HL-60/S4 (cell line): ENCODE data around the gene STAT4.

ENCODE experiments used
- in situ Hi-C: fragments of 300-500 bp; cut with MboI; formaldehyde crosslinking; loops from 2 replicates; pipeline ENCODE4 v1.14.3; 2022; ENCODE audit warnings: low sequenced_read_pairs

Gene STAT4, protein sequence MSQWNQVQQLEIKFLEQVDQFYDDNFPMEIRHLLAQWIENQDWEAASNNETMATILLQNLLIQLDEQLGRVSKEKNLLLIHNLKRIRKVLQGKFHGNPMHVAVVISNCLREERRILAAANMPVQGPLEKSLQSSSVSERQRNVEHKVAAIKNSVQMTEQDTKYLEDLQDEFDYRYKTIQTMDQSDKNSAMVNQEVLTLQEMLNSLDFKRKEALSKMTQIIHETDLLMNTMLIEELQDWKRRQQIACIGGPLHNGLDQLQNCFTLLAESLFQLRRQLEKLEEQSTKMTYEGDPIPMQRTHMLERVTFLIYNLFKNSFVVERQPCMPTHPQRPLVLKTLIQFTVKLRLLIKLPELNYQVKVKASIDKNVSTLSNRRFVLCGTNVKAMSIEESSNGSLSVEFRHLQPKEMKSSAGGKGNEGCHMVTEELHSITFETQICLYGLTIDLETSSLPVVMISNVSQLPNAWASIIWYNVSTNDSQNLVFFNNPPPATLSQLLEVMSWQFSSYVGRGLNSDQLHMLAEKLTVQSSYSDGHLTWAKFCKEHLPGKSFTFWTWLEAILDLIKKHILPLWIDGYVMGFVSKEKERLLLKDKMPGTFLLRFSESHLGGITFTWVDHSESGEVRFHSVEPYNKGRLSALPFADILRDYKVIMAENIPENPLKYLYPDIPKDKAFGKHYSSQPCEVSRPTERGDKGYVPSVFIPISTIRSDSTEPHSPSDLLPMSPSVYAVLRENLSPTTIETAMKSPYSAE

DNA sequence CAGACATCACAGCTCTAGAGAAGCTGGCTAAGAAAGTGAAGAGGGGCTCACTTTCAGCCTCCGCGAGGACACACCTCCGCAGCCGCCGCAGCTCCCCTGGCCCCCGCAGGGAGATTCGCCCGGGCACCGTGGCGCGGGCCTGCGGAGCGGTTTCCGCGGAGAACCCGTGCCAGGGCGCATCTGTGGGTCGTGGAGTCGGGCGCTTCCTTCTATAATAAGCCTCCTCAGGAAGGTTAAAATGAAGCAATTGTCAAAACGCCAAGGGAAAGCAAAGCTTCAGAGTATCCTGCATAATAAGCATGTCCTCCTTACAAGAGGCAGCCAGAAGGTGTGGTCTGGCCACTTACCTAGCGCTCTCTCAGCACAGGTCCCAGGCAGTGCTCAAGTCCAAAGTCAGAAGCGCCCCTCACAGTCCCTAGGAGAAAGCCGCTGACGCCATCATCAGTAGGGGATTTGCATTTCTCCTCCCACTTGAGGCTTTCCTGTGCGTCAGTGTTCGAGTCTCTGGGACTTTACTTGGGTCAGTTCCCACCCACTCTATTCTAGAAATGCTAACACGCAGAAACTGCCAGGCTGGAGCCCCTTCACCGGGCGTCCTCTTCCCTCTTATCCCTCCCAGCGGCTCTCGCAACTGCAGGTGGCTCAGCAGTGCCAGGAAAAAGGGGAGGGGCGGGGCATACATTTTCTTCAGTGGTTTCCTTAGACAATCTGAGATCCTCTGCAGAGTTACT lies at the start of gene STAT4:
STAT4 (minus strand) TSS at position 395 of the 731 bp plus-strand sequence. CDS start 2,791 bp downstream, outside the sequence.
- in situ Hi-C loops: loop anchor here (25.0 kb wide), 1 partner anchor 363 kb away; no protein-coding TSS in a partner anchor

DNA sequence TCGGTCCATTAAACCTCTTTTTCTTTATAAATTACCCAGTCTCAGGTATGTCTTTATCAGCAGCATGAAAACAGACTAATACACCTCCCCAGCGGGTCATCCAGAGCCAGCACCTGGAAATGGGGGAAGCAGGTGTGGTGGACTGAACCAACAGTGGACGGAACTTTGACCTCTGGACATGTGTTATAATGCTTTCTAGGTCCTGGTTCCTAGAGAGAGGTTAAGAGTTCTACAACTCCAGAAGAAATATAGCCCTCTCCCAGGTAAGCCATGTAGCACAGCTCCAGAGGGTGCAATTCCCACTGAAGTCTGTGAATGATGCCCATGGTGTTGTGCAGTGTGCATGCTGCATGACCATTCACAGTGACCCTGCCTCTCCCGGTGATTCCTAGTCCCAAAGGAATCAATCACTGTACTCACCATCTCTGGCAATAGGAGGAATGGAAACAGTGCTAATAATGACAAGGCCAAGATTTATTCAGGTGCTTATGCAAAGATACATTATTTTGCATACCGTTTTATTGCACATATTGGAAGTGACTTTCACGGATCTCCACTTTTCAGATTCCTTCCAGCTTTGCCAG lies 49.2 kb upstream of the STAT4 start:
- in situ Hi-C loops: no loop called here

DNA sequence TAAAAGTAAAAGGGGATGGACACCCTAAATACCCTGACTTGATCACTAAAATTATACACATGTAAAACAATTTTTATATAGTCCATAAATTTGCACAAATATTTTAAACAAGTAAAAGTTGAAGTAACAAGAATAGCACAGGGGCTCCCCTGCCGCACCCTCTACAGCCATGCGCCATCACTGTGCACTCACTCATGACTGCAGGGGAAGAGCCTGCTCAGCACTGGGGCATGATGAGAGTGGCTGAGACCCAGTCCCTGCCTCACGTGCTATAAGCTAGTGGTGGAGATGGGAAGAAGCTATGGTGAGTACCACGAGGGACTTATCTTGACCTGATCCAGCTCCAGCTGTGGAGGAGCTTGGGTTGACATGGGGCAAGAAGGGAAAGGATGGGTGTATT lies 47.5 kb upstream of the STAT4 start:
- in situ Hi-C loops: no loop called here

DNA sequence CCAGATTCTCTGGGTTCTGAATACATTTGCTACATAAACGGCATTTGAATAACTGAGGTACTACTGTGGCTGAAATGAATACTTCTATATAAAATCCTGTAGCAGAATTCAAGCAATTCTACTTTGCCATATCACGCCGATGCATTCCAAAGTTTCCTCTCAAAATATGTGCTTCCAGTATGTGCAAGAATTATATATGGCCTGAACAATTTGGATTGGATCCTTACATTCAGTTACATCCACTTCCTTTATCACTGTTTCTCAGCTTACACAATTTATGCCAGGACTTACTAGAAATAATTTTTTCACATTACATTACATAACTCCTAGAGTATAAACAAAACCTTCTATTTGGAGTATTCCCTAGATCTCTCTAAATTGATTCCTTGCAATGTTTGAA lies 46.3 kb upstream of the STAT4 start:
- in situ Hi-C loops: no loop called here

DNA sequence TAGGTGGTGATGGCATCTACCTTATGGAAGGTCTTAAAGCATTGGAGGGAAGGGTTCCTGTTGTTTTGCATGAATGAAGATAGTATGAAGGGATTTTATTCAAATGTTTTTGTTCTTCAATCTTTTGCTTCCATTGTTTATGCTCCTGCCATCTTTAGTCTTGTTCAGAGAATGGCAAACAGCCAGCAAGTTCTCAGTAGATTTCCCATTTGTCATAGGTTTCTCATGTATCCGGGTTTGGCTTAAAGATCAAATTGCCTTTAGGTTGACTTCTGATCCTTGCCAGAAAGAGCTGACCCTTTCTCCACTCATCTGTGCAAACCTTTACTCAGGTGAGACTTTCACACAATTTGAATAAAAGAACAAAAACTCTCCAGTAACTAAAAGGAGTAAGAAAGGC lies 44.2 kb upstream of the STAT4 start:
- in situ Hi-C loops: no loop called here

DNA sequence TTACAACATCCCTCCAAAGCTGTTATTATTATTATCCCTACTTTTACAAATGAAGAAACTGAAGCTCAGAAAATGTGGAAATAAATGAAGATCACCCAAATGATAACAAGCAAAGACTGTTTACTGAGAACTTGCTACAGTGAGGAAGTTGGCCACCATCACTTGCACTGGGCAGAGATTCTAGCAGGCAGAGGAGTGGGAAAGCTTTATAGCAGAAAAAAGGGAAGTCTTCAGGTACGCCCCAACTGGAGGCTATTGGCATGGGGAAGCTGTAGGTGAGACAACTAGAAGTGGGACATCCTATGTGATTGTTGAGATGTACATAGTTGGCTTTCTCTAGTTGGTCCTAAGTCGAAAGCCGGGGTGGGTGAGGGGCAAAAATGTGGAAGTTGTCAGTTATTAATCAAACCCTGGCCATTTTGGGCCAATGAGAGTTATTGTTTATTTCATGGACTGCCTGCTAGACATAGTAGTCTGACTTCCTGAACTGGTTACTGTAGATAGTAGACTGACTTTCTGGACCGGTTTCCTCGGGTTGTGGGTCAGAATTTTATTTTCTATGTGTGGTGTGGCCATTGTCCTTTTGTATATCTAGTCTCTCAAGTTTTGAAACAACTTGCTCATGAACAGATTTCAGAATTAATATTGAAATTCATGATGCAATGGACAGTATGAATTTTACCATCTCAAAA lies 40.2 kb upstream of the STAT4 start:
- in situ Hi-C loops: no loop called here

DNA sequence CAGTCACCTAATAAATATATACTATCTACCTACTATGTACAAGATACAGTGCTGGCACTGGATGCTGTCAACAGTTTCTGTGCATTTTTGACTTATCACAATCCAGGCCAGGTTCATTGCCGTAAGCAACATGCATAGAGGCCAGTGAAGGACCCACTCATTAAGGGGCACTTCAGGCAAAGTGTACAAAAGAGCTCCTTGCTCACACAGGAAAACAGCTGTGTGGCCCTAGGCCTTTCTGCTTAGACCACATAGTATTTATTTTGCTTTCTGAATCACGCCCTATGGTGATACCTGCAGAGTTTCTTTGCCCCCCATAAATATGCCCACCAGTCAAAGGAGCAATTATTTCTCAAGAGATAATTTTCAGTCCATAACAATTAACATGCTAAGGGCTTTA lies 39.6 kb upstream of the STAT4 start:
- in situ Hi-C loops: no loop called here

DNA sequence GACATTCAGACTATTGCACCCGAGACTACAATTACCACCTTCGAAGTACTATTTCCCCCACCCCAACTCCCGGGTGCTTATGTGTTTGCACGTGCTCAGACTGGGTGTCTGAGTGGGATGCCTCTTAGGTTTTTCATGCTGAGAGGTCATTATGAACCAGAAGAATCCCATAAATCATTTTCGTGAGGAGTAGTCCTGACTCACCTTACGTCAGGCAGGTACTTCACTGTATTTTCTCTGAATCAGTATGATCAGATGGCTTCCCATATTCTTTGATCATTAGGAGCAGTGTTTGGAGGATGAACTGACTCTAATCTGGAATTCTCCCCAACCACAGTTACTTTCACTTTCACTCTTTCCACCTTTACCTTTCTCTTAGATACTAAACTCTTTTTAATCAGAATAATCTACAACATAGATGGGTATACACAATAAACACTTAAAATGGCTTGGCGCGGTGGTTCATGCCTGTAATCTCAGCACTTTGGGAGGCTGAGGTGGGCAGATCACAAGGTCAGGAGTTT lies 38.4 kb upstream of the STAT4 start:
- in situ Hi-C loops: no loop called here

DNA sequence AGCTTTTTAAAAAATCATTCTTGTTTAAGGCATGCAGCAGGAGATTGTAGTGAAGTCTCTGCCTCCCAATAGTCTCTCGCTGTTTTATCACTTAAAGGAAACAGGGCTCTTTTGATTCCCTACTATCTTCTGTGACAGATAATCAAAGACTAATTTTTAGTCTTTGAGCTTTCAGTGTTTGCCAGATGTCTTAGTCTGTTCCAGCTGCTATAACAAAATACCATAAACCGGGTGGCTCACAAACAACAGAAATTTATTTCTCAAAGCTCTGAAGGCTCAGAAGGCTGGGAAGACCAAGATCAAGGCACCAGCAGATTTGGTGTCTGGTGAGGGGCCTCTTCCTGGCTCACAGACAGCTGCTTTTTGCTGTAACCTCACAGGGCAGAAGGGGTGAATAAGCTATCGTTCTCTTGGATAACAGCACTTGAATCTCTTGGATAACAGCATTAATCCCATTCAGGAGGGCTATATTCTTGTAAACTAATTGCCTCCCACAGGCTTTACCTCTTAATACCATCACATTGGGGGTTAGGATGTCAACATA lies 37.8 kb upstream of the STAT4 start:
- in situ Hi-C loops: no loop called here

DNA sequence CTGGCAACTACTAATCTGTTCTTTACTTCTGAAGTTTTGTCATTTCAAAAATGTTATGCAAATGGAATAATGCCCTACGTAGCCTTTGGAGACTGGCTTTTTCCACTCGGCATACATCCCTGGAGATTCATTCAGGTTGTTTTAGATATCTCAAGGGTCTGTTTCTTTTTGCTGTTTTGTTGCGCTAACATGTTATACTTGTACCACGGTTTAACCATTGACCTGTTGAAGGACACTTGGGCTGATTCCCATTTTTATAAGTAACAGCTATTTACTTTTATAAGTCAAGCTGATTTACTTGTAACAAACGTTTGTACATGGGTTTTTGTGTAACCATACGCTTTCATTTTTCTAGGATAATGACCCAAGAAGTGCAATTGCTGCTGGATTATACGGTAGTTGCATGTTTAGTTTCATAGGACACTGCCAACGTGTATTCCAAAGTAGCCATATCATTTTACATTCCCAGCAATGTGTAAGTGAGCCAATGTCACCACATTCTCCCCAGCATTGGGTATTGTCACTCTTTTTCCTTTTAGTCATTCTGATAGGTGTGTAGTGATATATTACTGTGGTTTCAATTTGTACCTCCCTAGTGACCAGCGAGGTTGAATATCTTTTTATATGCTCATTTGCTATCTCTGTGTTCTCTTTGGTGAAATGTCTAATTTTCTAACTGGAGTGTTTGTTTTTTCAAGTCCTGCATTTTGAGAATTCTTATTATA lies 36.5 kb upstream of the STAT4 start:
- in situ Hi-C loops: no loop called here

DNA sequence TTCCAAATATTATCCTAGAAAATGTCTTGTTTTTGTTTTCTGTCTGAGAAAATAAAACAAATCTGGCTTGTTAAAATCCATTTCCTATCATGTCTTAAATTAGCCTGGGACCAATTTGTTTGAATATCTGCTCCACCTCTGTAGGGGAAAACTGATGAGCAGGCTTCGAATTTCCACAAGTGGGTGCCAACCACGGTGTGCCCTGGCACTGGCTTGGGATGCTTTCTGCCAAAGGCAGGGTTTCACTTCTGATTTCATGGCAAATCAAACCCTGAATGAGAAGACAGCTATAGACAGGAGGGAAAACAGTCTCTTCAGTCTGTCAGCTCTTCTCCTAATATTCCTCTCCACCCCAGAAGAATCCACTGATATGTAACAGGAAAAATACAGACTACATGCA lies 33.7 kb upstream of the STAT4 start:
- in situ Hi-C loops: no loop called here

DNA sequence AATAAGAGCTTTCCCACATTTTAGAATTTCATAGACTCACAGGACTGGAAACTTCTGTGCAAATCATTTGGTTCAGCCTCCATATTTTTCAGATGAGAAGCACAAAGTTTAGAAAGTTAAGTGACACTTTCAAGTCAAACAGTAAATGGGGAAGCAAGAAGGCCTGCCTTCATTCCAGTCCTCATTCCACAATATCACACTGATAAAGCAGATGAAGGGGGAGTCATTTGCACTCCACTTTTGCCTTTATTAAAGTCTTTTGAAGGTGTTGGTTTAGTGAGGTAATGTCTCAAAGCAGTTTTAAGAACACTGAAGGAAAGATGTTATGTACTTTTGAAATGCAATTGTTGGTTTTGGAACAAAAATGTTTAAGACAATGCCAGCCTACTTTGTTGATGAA lies 32.7 kb upstream of the STAT4 start:
- in situ Hi-C loops: no loop called here

DNA sequence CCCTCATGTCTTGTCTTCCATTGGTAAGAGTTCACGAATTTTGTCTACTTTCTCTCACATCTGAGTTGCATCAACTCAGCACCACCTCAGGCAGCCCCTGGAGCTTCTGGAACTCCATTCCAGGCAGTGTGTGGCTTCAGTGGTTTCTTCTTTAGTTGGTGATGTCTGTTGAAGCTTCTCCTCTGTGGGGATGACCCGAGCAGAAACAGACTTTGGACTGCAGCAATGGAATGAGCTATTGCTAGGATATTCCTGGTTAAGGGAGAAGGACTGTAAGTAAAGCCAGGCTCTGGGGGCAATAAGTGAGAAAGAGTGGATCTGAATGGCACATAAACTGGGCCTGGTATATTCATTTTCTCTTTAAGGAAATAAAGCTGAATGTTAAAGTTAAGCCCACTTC lies 32.3 kb upstream of the STAT4 start:
- in situ Hi-C loops: no loop called here

DNA sequence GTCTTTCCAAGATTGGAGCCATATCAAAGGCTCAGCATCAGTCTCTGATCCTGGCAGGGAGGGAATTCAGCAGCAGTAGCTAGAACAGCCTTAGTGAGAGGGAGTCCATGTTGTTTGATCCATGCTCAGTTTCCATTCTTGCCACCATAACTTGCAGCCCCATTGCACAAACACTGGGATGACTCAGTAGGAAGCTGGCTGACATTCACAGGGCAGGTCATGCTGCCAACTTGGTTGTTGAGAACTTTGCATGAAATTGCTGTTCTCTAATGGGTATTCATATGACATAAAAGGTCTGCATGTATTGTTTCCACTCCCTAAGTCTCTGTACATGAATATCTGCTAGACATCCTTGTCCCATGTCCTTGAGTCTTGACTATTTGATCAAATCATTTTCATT lies 29.9 kb upstream of the STAT4 start:
- in situ Hi-C loops: no loop called here

DNA sequence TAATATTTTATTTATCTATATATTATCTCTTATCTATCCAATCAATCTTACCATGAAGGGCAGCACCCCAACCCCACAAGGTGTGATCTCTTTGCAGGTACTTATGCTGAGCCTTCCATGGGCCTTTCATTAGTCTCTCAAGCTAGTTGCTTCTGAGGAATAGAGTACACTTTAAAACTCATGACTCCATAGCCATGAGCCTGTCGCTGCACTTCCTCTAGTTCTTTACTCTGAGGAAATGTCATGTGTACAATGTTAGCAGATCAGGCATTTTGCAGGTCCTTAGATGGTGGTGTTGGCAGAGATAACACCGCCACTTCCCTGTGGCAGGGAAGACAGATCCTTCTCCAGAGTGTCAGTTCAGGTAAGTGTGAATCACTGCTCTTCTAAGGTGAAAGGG lies 29.5 kb upstream of the STAT4 start:
- in situ Hi-C loops: no loop called here

DNA sequence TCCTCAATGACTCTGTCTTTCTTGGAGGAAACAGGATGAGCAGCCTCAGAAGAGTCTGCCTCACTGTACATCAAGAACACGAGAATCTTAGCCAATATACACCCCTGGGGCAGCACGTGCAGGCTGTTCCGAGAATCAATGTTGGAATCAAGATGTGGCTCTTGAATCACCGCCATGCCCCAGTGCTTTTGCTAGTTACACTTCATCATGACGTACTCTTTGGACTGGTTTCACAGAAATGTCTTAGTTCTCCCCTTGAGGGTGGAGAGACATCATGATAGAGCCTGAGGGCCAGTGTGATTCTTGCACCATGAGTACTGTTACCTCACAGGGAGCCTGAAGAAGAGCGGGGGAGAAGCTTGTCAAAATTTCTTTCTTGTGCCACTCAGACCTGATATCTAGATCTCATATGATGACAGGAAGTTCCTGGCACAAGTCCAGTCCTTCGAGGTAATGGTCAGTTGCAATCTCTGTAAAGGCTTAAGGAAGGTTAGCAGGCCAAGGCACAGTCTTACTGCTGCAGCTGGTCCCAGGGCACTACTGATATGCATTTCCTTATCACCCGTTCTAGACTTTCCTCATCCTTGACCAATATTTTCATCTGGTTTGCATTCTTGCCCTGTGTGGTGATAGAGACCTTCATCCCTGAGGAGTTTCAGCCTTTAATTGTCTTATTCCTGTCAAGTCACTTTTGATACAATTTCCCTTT lies 28.2 kb upstream of the STAT4 start:
- in situ Hi-C loops: no loop called here

DNA sequence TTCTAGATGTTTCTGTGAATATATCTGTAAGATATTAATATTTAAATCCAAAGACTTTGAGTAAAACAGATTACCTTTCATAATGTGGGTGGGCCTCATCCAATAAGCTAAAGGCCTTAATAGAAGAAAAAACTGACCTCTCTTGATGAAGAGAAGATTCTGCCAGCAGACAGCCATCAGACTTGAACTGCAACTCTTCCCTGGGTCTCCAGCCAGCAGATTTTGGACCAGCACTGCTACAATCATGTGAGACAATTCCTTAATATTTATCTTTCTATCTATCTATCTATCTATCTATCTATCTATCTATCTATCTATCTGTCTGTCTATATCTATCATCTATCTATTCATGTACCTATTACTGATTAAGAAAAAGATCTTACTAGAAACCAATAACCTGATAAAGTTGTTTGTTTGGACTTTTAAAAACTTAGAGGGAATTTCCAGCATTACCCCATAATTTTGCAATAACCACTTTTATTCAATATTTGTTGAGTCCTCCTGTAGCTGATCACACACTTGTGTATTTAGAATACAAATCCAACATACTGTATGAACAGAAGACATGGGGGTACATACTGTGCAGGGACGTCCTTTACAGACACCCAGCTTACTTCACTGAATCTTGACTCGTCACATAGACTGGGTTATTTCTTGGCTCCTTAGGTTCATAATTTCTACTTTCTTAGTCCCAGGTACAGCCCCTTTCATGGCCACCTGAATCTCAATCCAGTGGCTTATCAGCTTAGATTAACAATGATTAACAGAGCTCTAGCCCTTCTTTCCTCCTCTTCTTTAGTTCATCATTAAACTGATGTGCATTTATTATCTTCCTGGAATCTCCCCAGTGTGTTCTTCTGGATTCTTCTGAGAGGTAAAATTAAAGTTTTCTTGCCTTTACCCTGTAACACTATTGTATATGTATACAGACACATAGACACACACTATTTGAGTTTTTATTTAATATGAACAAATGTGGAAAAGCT lies 27.2 kb upstream of the STAT4 start:
- in situ Hi-C loops: no loop called here
